HFF-Myc (cell line): ENCODE results near the gene GIMAP8.

ENCODE experiments used
- DNase-seq: peaks from one replicate; pipeline ENCODE4 v3.0.0-alpha.2; 2011; ENCODE audit warnings: low read depth; ENCODE audit errors: extremely low read depth
- H3K4me3 ChIP-seq: replicated peaks from 2 replicates; pipeline ENCODE4 v1.5.1; 2011; ENCODE audit warnings: low read depth, mild to moderate bottlenecking, control low read depth, low read length
- CTCF ChIP-seq: IDR thresholded peaks from 2 replicates; pipeline ENCODE4 v1.5.1; 2012; ENCODE audit warnings: mild to moderate bottlenecking, low read depth, low read length, control low read depth; ENCODE audit errors: missing control alignments

The GIMAP8 gene

GRCh38 chr7:150441524-150441923 lies 8.9 kb upstream of the GIMAP8 start:
- no peak for DNase-seq
- TF ChIP-seq CTCF, result no peak
- H3K4me3 ChIP-seq, result no peak overlapping the region

GRCh38 chr7:150442811-150443210 lies 7.6 kb upstream of the GIMAP8 start:
- H3K4me3 ChIP-seq, result no peak overlapping the region
- DNase-seq, result no peak
- no peak for TF ChIP-seq CTCF

GRCh38 chr7:150443793-150444540 lies 6.5 kb upstream of the GIMAP8 start:
- DNase-seq, result no peak
- no peak overlapping the region for H3K4me3 ChIP-seq
- no peak for TF ChIP-seq CTCF

GRCh38 chr7:150444674-150445365 lies 5.6 kb upstream of the GIMAP8 start:
- no peak for DNase-seq
- H3K4me3 ChIP-seq, result no peak overlapping the region
- TF ChIP-seq CTCF, result no peak

- TF ChIP-seq CTCF, result no peak
- no peak for DNase-seq
- no peak overlapping the region for H3K4me3 ChIP-seq
Observed at GRCh38 chr7:150446288-150446938, 4.0 kb upstream of the GIMAP8 start.

GRCh38 chr7:150447966-150448788 lies 2.3 kb upstream of the GIMAP8 start:
- no peak overlapping the region for H3K4me3 ChIP-seq
- TF ChIP-seq CTCF, result no peak
- no peak for DNase-seq
